ENCODE data around the gene ACTL7B. TPM values are rescaled to one million over a fixed set of nuclear protein-coding genes. Genes with fewer than 3 reads are reported as not detected.

ACTL7B gene
- total and polyA plus RNA-seq, 2 of the 4 experiments (the other 2 are of a cell fraction): not detected

GRCh38 chr9:108812396-108813025, 43.3 kb downstream of the ACTL7B start:
- H4K8ac ChIP-seq (ENCODE audit: low read depth in 2 of 2, low read length in 2 of 2): no peak overlapping the region
- H4K5ac ChIP-seq (ENCODE audit: low read depth, low read length): no peak overlapping the region
- CTCF ChIA-PET: no interaction called here
- no peak for TF ChIP-seq BHLHE40 (IDR thresholded peaks at IDR 0.05; ENCODE audit: low read depth, low read length)
- TF ChIP-seq ELK1 (IDR thresholded peaks at IDR 0.05; ENCODE audit: borderline replicate concordance, low read depth, low read length): no peak
- no peak for TF ChIP-seq SMC3 (IDR thresholded peaks at IDR 0.05; ENCODE audit: low read depth, low read length)
- no peak for TF ChIP-seq CEBPB (IDR thresholded peaks at IDR 0.05; ENCODE audit: low read depth, low read length)
- TF ChIP-seq RAD21 (IDR thresholded peaks at IDR 0.05; ENCODE audit: low read length): no peak
- TF ChIP-seq MAZ (IDR thresholded peaks at IDR 0.05; ENCODE audit: borderline replicate concordance, low read depth, low read length): no peak
- no peak for TF ChIP-seq CHD1 (IDR thresholded peaks at IDR 0.05; ENCODE audit: low read depth, low read length)
- no peak for TF ChIP-seq USF2 (IDR thresholded peaks at IDR 0.05; ENCODE audit: low read depth, low read length)
- TF ChIP-seq RCOR1 (IDR thresholded peaks at IDR 0.05; ENCODE audit: insufficient replicate concordance, low read length): no peak
- TF ChIP-seq MXI1 (IDR thresholded peaks at IDR 0.05; ENCODE audit: borderline replicate concordance, low read depth, low read length): no peak
- no peak for TF ChIP-seq NFE2L2 (IDR thresholded peaks at IDR 0.05; ENCODE audit: low read depth, low read length)
- TF ChIP-seq FOS (IDR thresholded peaks at IDR 0.05; ENCODE audit: low read depth, low read length): no peak
- no peak overlapping the region for H2BK5ac ChIP-seq (ENCODE audit: low read depth, low read length, poor library complexity, severe bottlenecking)
- H2BK120ac ChIP-seq (ENCODE audit: low read depth, low read length): no peak overlapping the region
- no peaks in the 10 kb centered on the region for H3K9me1 ChIP-seq (ENCODE audit: insufficient read depth, low read length)
- H4K91ac ChIP-seq (ENCODE audit: insufficient read depth, low read depth, low read length): no peak overlapping the region
- no peak overlapping the region for H2AFZ ChIP-seq (replicated peaks; ENCODE audit: low read length, poor library complexity)
- H2BK15ac ChIP-seq (ENCODE audit: low read depth, low read length): no peak overlapping the region
- H3K27ac ChIP-seq (ENCODE audit: insufficient read depth, low read length): no peak overlapping the region
- H3K9me3 ChIP-seq (ENCODE audit: control insufficient read depth, insufficient read depth, low read length): no peaks in the 10 kb centered on the region
- no peak overlapping the region for H3K18ac ChIP-seq (ENCODE audit: low read depth, low read length)
- no peak overlapping the region for H2AK5ac ChIP-seq (ENCODE audit: low read depth, low read length)
- POLR2A ChIA-PET (ENCODE audit: unreplicated experiment): no interaction called here
- H2BK20ac ChIP-seq (ENCODE audit: low read depth, low read length): no peak overlapping the region
- no peak overlapping the region for H3K14ac ChIP-seq (replicated peaks; ENCODE audit: low read depth, low read length)
- 36% methylated on average over 3 of the region's 8 CpGs; no CpG with 5 or more reads in 1 of the 2 experiments for WGBS, 2 experiments (ENCODE audit: extremely low coverage in 2 of 2, insufficient read length in 1 of 2)
- H3K4me1 ChIP-seq (ENCODE audit: control insufficient read depth, insufficient read depth, low read length): no peaks in the 10 kb centered on the region
- H3K23ac ChIP-seq (ENCODE audit: low read depth, low read length): no peak overlapping the region
- no peak overlapping the region for H3K9ac ChIP-seq (ENCODE audit: low read depth, low read length)
- ATAC-seq (ENCODE audit: low read depth) (no peak), DNase-seq (no peak)
- no peak overlapping the region for H3K4me3 ChIP-seq (ENCODE audit: insufficient read depth, low read depth, low read length)
- no TSS peak for BruUV-seq (replicated peaks)
- H3K56ac ChIP-seq (ENCODE audit: extremely low read depth, insufficient read depth, low read length): no peak overlapping the region
- dilution Hi-C loops (cut with HindIII; ENCODE audit: low sequenced_read_pairs, unreplicated experiment) (no loop called here), intact Hi-C loops (cut with micrococcal nuclease) (no loop called here), in situ Hi-C loops (cut with MboI; ENCODE audit: low sequenced_read_pairs) (no loop called here)
- no peak overlapping the region for H3K4me2 ChIP-seq (ENCODE audit: low read depth, low read length)
- H3K79me1 ChIP-seq (ENCODE audit: low read depth in 1 of 2, low read length in 2 of 2): no peaks in the 10 kb centered on the region
- no peak overlapping the region for H3K4ac ChIP-seq (ENCODE audit: low read depth, low read length)
- H3K36me3 ChIP-seq (ENCODE audit: control insufficient read depth, insufficient read depth, low read length): no peaks in the 10 kb centered on the region
- peaks cover 3% of the 10 kb centered on the region; the same call in 1 of the 2 replicates for H3K27me3 ChIP-seq (ENCODE audit: control insufficient read depth, insufficient read depth, low read length)
- no peaks in the 10 kb centered on the region for H4K20me1 ChIP-seq (ENCODE audit: insufficient read depth, low read length)
- no peak overlapping the region for H2AK9ac ChIP-seq (replicated peaks; ENCODE audit: low read depth, low read length, poor library complexity)

Measured in IMR-90 (cell line).